AG08395 (cell line): ENCODE data around the gene EXOC7.

Experiments
- DNase-seq: peaks from one replicate; pipeline ENCODE4 v3.0.0; 2012; ENCODE audit warnings: mixed read lengths, low spot score

EXOC7 gene

GRCh38 chr17:76103274-76104139 is at the start of gene EXOC7:
TSS of gene EXOC7 (minus strand) at chr17:76103787. CDS start at chr17:76103692, 95 bp downstream.
- DNase-seq, result peak; percentile 99

DNA sequence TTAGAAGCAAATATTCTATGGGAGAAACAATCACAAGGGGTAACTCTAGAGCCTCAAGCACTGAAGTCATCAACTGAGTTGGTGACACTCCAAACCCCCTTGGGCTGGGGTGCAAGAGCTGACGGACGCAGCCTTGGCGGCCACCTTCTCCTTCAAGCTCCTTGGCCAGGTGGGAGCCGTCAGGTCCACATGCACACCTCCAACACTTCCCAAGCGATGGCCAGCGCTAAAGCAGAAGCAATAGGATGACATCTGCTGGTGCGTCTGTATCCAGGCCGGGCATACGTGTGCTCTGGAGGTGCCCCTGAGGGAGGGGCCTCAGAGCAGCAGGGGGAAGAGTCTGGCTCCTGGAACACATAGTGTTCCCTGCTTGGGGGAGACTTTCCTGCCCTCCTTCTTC is 49.6 kb upstream of the EXOC7 start:
- DNase-seq, result no peak

DNA sequence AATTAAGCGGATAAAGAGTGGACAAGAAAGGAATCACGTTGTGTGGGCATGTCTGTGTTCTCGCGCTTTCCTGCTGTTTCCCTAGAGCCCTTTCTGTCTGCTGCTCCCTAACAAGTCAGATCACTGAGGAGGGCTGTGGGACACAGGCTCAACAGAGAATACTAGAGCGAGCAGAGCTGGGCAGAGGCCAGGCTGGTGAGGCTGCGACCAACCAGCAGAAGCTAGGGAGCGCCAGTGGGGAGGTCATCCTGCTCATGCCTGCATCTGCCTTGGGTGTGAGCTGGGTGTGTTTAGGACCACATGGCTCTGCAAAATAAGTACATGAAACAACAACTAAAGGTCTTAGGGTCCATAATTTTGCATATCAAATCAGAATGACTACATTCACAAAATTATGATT is 49.0 kb upstream of the EXOC7 start:
- DNase-seq, result no peak

- DNase-seq, result no peak
These were observed 48.4 kb upstream of the EXOC7 start for GRCh38 chr17:76151896-76152454.

DNA sequence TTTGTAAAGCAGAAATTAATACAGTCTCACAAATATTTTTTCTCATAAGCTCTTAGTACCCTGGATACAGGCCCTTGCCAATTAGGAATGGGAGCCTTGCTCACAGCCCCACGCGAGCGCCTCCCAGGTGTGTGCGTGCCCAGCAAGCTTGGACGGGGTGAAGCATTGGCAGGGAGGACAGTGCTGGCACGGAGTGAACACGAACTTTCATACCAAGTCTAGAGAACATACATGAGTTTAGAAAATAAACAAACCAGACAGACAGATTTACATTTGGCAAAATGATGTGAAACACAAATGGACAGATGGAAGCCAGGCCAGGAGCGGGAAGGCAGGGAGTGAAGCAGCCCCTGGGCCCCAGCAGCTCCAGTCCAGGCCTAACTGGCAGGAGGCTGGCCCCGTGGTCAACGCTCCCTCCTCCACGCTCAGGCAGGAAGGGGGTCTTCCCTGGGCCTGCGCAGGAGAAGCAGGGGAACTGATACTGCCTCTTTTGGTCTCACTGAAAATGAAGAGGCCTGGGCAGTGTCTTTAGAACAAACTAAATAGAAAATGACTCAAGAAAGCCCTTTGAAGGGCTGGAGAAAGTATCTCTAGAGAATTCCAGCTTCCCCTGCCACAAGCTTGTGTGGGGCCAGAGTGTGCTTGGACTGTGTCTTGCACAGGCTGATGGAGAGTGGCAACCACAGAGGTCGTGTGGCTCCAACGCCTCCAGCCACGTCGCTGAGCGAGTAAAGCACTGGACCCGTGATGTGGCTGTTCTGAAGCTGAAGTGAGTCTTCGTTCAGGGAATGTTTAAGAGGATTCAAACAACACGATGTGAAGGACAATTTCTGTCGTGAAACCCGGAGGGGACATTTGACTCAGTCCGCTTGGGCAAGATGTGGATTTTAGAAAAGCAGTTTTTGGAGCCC is 47.4 kb upstream of the EXOC7 start:
- no peak for DNase-seq

DNA sequence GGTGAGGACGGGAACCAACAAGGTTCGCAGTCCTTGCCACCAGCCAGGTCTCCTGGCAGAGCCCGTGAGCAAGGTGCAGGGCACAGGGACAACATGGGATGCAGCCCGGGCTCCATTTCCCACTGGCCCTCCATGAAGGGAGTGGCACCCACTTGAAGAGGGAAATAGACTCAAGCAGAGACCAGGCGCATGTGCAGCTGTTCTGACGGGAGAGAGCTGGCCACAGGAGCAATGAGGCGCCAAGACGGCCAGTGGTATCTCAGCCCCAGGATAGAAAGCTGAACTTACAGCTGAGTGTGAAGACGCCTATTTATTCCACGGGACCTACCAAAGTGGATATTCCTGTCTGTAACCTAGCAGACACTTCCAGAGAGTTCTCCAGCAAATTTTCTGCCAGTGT is 45.6 kb upstream of the EXOC7 start:
- DNase-seq, result no peak

DNA sequence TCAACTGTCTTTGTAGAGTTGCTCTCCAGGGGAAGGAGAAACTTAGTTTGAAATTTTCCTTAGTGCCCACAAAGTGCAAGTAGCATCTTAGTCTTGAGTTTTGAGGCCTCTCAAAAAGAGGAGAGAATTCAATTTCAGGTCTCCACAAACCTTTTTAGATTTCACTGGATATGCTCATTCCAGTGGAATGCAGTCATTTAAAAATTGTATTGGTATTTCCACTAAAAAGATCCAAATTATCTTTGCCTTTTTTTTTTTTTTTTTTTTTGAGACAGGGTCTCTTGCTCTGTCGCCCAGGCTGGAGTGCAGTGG is 44.4 kb upstream of the EXOC7 start:
- no peak for DNase-seq

DNA sequence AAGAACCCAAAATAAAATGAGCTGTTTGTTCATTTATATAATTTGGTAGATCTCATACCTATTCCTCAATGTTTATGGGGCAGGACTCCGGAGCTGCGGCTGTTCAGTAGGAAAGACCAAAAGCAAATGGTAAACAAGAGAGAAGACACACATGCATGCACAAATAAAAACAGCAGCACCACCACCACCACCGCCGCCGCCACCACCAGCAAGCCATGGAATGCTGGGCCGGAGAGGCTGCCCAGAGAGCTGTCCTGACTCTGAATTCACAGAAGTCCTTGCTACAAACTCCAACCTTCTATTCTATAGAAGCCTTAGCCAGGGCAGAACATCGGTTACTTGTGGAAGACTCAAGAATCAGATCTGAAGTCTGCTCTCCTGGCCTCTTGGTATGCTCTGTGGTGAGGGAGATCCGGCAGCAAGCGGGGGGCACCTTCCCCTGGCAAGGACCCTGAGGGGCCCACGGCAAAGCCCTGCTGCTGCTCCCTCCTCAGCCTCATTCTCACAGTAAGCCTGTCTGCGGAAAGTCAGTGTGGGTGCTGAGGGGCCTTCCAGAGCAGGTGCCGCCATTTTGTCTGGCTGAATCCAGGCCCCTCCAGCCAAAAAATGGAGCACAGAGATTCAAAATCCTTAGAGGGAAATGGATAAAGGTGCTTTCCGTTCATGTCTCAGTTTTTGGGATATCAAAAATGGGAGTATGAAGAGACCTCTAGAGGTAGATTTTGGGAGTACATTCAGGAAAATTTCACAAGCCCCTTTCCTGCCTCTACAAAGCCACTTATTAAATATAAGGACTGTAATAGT is 43.8 kb upstream of the EXOC7 start:
- peak; percentile 49 for DNase-seq

- no peak for DNase-seq
These were observed 42.7 kb upstream of the EXOC7 start for GRCh38 chr17:76146053-76146851.

DNA sequence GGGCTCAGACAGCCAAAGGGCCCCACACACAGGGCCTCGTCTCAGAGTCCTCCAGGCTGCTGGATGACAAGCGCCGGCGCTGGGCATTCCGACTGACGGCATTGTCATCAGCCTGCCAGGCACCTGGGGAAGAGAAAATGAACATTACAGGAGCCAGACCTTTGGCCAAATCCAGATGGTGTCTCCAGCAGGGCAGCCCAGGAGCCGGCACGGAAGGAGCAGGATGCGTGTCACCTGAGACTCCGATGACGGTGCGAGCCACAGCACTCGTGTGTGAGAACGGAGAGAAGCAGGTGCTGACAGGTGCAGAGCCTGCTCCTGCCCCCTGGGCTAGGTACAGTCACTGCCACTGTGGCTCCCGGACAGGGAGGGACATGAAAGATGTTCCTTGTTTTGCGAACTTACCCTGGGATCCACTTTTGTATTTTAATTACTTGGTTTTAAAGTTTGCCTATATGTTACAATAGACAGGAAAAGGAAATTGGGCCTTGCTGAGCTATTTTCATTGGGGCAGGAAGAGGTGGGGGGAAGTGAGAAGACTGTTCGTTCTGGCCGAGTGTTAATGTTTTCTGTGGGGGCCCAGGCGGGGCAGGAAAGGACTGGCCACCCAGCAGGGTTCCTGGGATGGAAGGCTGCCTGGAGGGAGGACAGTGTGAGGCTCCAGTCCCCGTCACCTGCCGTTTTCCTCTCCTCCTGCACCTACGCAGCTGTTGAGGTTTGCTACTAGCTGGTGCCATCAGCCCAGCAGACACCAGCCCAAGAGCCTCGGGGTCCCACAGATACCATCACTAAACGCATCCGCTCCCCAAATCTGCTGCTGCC is 41.9 kb upstream of the EXOC7 start:
- no peak for DNase-seq

DNA sequence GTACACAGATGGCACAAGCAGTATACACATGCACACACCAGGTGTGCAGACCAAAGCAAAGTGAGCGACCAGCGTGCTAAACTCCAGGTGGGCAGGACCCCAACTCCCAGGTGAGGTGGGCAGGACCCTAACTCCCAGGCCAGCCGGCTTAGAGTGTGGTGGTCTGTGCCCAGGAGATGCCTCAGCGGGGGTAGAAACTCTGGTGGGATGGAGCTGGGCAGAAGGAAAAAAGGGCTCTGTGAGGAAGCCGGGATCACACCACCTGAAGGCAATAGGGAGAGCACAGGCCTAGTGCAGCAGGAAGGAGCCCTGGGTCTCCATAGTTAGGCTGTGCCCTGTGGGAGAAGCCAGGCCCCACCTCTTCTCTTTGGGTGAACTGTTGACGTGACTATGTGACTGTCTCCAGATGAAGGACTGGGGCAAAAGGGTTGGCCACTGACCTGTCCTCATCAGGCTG is 39.0 kb upstream of the EXOC7 start:
- DNase-seq, result no peak

DNA sequence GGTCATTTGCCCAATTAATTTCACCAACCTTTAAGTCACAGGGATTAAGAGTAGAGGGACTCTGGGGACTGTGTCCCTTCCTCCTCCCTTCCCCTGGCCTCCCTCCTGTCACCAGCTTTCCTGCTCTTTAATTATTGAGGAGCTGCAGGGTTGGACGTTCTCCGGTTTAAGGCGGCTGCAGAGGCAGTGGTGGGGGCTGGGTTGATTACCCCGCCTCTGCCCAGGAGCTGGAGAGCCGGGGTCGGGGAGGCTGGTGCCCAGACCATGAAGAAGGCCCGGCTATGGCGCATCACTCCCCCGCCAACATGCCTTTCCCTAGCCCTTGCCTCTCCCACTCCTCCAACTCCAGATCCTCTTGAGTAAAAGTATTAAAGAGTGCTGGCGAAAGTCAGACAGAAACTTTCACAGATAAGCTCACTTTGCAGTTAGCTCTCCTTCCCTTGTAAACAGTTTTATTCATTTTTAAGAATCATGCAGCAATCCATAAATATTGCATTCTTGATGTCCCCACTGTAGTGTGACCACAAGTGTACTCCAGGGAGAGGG is 38.5 kb upstream of the EXOC7 start:
- no peak for DNase-seq

DNA sequence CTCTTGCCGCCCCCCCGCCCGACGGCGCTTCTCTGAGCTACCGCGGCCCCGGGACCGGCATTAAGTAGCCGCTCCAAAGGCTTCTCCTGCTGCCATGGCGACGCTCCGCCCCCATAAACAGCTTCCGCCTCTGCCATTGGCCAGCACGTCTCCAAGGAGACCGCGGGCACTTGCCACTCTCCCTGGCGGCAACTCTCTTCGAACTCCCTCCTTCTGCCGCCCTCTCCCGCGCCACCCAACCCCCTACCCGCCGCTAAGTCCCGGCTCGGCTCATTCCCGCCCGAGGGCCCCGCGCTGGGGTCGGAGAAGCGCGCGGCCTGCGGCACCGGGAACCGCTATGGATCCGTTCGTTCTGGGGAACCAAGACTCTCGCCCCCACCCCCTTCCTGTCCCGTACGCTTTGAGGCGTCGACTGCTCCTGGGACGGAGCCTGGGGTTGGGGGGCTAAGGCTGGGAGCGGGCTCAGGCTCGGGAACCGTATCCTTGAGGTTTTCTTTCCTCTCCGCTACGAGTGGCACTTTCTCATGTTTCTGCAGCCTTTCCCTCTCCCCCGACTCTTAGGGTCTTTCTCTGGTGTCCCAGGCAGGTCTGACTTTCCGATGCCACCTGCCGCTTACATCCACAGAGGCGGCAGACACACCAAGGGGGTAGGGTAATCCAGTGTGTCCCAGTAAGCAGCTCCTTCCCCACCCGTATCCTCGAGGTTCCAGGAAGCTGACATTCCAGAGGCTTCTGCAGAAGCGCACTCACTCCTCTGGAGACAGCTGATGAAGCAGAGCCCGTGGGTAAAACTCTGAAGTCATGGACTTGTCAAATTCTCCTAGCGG is 37.8 kb upstream of the EXOC7 start, which contains the start of gene FOXJ1:
Gene FOXJ1, minus strand, starts transcription at position 34 of the 827 bp plus-strand sequence. CDS start 850 bp downstream, outside the sequence.
- peak; percentile 98 for DNase-seq

GRCh38 chr17:76140661-76141211 is 37.1 kb upstream of the EXOC7 start:
- DNase-seq, result no peak

GRCh38 chr17:76139801-76140660 is 36.4 kb upstream of the EXOC7 start:
- DNase-seq, result no peak

GRCh38 chr17:76138896-76139752 is 35.5 kb upstream of the EXOC7 start:
- DNase-seq, result no peak
